ENCODE data around the gene ABR. TPM values are rescaled to one million over a fixed set of nuclear protein-coding genes. Genes with fewer than 3 reads are reported as not detected.

Gene ABR
- total RNA-seq, 1 experiment from 2014 or later: 35.4 TPM

DNA sequence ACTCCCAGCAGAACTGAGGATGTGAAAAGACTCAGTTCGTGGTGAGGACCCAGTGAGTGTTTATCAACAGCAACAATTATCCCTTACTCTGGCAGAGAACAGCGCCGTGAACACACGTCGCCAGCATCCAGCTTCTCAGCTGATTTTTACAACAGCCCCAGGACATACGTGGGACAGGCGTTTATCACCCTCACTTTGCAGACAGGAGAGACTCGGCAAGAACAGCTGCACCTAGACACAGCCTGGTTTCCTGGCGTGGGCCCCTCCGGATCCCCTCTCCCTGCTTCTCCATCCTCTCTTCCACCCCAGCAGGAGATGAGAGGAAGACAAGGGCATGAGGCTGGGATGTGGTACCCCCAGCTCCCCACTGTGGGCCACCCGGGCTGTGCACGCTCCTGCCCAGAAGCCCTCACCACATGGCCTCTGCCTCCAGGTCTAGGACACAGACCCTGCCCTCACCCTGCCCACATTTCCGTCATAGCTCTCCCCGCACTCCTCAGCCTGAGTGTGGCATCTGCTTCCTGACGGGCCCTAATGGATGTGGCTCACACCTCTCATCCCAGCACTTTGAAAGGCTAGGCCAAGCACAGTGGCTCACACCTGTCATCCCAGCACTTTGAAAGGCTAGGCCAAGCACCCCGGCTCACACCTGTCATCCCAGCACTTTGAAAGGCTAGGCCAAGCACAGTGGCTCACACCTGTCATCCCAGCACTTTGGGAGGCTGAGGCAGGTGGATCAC, 17.5 kb downstream of the ABR start:
- H3K4me2 ChIP-seq (ENCODE audit: low read length): no peak overlapping the region
- no peaks in the 10 kb centered on the region for H3K79me2 ChIP-seq (ENCODE audit: low read length)
- no TSS peak for BruUV-seq (replicated peaks)
- no peak overlapping the region for H3K4me3 ChIP-seq (ENCODE audit: low read length)
- H3K9me3 ChIP-seq (ENCODE audit: low read length): no peaks in the 10 kb centered on the region
- no peaks in the 10 kb centered on the region for H3F3A ChIP-seq (ENCODE audit: low read length, unreplicated experiment)
- no peaks in the 10 kb centered on the region for H3K4me1 ChIP-seq (ENCODE audit: insufficient read depth, low read length)
- TF ChIP-seq EZH2phosphoT487 (IDR thresholded peaks at IDR 0.05; ENCODE audit: borderline replicate concordance, low read length) (no peak), CTCF (conservative IDR thresholded peaks at IDR 0.05; ENCODE audit: low read depth, low read length) (no peak), EZH2 (IDR thresholded peaks at IDR 0.05; ENCODE audit: low read length, unreplicated experiment) (no peak)
- intact Hi-C loops (cut with micrococcal nuclease): no loop called here
- H3K27me3 ChIP-seq (ENCODE audit: low read length): no peaks in the 10 kb centered on the region
- ATAC-seq: no peak
- no peak overlapping the region for H2AFZ ChIP-seq (ENCODE audit: low read length)
- H4K20me1 ChIP-seq (ENCODE audit: low read length): no peaks in the 10 kb centered on the region
- DNase-seq: no peak
- CTCF ChIA-PET: no interaction called here
- H3K9me2 ChIP-seq (replicated peaks; ENCODE audit: low read length): no peaks in the 10 kb centered on the region
- POLR2A ChIA-PET (ENCODE audit: unreplicated experiment): no interaction called here
- H3K36me3 ChIP-seq (ENCODE audit: low read depth, low read length): no peaks in the 10 kb centered on the region
- H3K27ac ChIP-seq (ENCODE audit: low read length): no peak overlapping the region
- H3K9ac ChIP-seq (ENCODE audit: low read length): no peak overlapping the region

GRCh38 chr17:1160591-1161390, 19.0 kb downstream of the ABR start:
- H3K9me3 ChIP-seq (ENCODE audit: low read length): no peaks in the 10 kb centered on the region
- no peak overlapping the region for H3K27ac ChIP-seq (ENCODE audit: low read length)
- H3K9ac ChIP-seq (ENCODE audit: low read length): no peak overlapping the region
- H3K79me2 ChIP-seq (ENCODE audit: low read length): no peaks in the 10 kb centered on the region
- intact Hi-C loops (cut with micrococcal nuclease): no loop called here
- BruUV-seq (replicated peaks): no TSS peak
- H3K4me2 ChIP-seq (ENCODE audit: low read length): no peak overlapping the region
- no peaks in the 10 kb centered on the region for H3F3A ChIP-seq (ENCODE audit: low read length, unreplicated experiment)
- ATAC-seq (no peak), DNase-seq (no peak)
- ChIA-PET POLR2A (ENCODE audit: unreplicated experiment) (no interaction called here), CTCF (no interaction called here)
- H4K20me1 ChIP-seq (ENCODE audit: low read length): no peaks in the 10 kb centered on the region
- H3K27me3 ChIP-seq (ENCODE audit: low read length): no peaks in the 10 kb centered on the region
- H3K36me3 ChIP-seq (ENCODE audit: low read depth, low read length): no peaks in the 10 kb centered on the region
- H2AFZ ChIP-seq (ENCODE audit: low read length): no peak overlapping the region
- H3K4me1 ChIP-seq (ENCODE audit: insufficient read depth, low read length): no peaks in the 10 kb centered on the region
- no peak overlapping the region for H3K4me3 ChIP-seq (ENCODE audit: low read length)
- TF ChIP-seq EZH2phosphoT487 (IDR thresholded peaks at IDR 0.05; ENCODE audit: borderline replicate concordance, low read length): no peak
- TF ChIP-seq EZH2 (IDR thresholded peaks at IDR 0.05; ENCODE audit: low read length, unreplicated experiment): no peak
- no peak for TF ChIP-seq CTCF (conservative IDR thresholded peaks at IDR 0.05; ENCODE audit: low read depth, low read length)
- no peaks in the 10 kb centered on the region for H3K9me2 ChIP-seq (replicated peaks; ENCODE audit: low read length)
